ENCODE measurements around the gene SP3. TPM values are rescaled to one million over a fixed set of nuclear protein-coding genes. Genes with fewer than 3 reads are reported as not detected.

Gene SP3
- total RNA-seq, 1 donor from 2014 or later, result 210 TPM

- Histone ChIP-seq H3K9me3 (ENCODE audit: low read depth) (no peaks in the 10 kb centered on the region), H3K4me2 (no peak overlapping the region), H3K27ac (no peak overlapping the region), H3K9ac (no peak overlapping the region), H3K4me1 (peaks cover 20% of the 10 kb centered on the region), H3K4me3 (no peak overlapping the region), H2AFZ (replicated peaks) (no peak overlapping the region), H3K36me3 (no peaks in the 10 kb centered on the region), H3K27me3 (no peaks in the 10 kb centered on the region), H4K20me1 (ENCODE audit: low read depth) (no peaks in the 10 kb centered on the region), H3K79me2 (ENCODE audit: low read depth) (no peaks in the 10 kb centered on the region), H3F3A (ENCODE audit: low read depth) (no peaks in the 10 kb centered on the region)
- Mint-ChIP-seq H3K36me3 (no peaks in the 10 kb centered on the region), H3K27me3 (ENCODE audit: insufficient read depth, low read depth) (peaks cover 2% of the 10 kb centered on the region), H3K9me3 (no peaks in the 10 kb centered on the region), H3K4me3 (no peak overlapping the region), H3K27ac (no peak overlapping the region), H3K4me1 (peaks cover 22% of the 10 kb centered on the region)
- no peak for TF ChIP-seq CTCF (IDR thresholded peaks at IDR 0.05)
- no peak for TF ChIP-seq EZH2 (IDR thresholded peaks at IDR 0.05)
- no peak for TF ChIP-seq EZH2phosphoT487 (IDR thresholded peaks at IDR 0.05)
- DNase-seq (ENCODE audit: low spot score), result no peak
Observed at GRCh38 chr2:173986805-173987204, 21.6 kb upstream of the SP3 start.

- Mint-ChIP-seq H3K4me3 (no peak overlapping the region), H3K9me3 (no peaks in the 10 kb centered on the region), H3K36me3 (no peaks in the 10 kb centered on the region), H3K27ac (no peak overlapping the region), H3K27me3 (ENCODE audit: insufficient read depth, low read depth) (peaks cover 2% of the 10 kb centered on the region), H3K4me1 (peaks cover 12% of the 10 kb centered on the region)
- H3K27ac ChIP-seq, result no peak overlapping the region
- H3K9ac ChIP-seq, result no peak overlapping the region
- TF ChIP-seq CTCF (IDR thresholded peaks at IDR 0.05) (no peak), EZH2 (IDR thresholded peaks at IDR 0.05) (no peak), EZH2phosphoT487 (IDR thresholded peaks at IDR 0.05) (no peak)
- no peaks in the 10 kb centered on the region for H3F3A ChIP-seq (ENCODE audit: low read depth)
- H3K79me2 ChIP-seq (ENCODE audit: low read depth), result no peaks in the 10 kb centered on the region
- no peak for DNase-seq (ENCODE audit: low spot score)
- no peaks in the 10 kb centered on the region for H4K20me1 ChIP-seq (ENCODE audit: low read depth)
- no peak overlapping the region for H3K4me2 ChIP-seq
- H3K4me1 ChIP-seq, result peaks cover 20% of the 10 kb centered on the region
- no peaks in the 10 kb centered on the region for H3K36me3 ChIP-seq
- no peak overlapping the region for H3K4me3 ChIP-seq
- no peaks in the 10 kb centered on the region for H3K9me3 ChIP-seq (ENCODE audit: low read depth)
- no peaks in the 10 kb centered on the region for H3K27me3 ChIP-seq
- H2AFZ ChIP-seq (replicated peaks), result no peak overlapping the region
Observed at GRCh38 chr2:173985605-173985992, 20.4 kb upstream of the SP3 start.

- Mint-ChIP-seq H3K9me3 (no peaks in the 10 kb centered on the region), H3K4me1 (peaks cover 8% of the 10 kb centered on the region), H3K4me3 (no peak overlapping the region), H3K27me3 (ENCODE audit: insufficient read depth, low read depth) (peaks cover 2% of the 10 kb centered on the region), H3K27ac (no peak overlapping the region), H3K36me3 (no peaks in the 10 kb centered on the region)
- H3F3A ChIP-seq (ENCODE audit: low read depth), result no peaks in the 10 kb centered on the region
- peaks cover 17% of the 10 kb centered on the region for H3K4me1 ChIP-seq
- DNase-seq (ENCODE audit: low spot score), result no peak
- H3K36me3 ChIP-seq, result no peaks in the 10 kb centered on the region
- H3K4me3 ChIP-seq, result no peak overlapping the region
- no peaks in the 10 kb centered on the region for H4K20me1 ChIP-seq (ENCODE audit: low read depth)
- no peak overlapping the region for H2AFZ ChIP-seq (replicated peaks)
- no peaks in the 10 kb centered on the region for H3K9me3 ChIP-seq (ENCODE audit: low read depth)
- no peaks in the 10 kb centered on the region for H3K79me2 ChIP-seq (ENCODE audit: low read depth)
- H3K4me2 ChIP-seq, result no peak overlapping the region
- no peak overlapping the region for H3K27ac ChIP-seq
- no peaks in the 10 kb centered on the region for H3K27me3 ChIP-seq
- TF ChIP-seq EZH2 (IDR thresholded peaks at IDR 0.05) (no peak), CTCF (IDR thresholded peaks at IDR 0.05) (no peak), EZH2phosphoT487 (IDR thresholded peaks at IDR 0.05) (no peak)
- no peak overlapping the region for H3K9ac ChIP-seq
Observed at GRCh38 chr2:173984866-173985604, 19.9 kb upstream of the SP3 start.
